GM21619 (cell line): ENCODE data around the gene MTMR1.

Experiments used
- ATAC-seq: cut with Tn5 transposase; IDR thresholded peaks from one replicate; pipeline ENCODE4 v1.9.1; 2021; ENCODE audit not compliant: unreplicated experiment

Gene MTMR1

DNA sequence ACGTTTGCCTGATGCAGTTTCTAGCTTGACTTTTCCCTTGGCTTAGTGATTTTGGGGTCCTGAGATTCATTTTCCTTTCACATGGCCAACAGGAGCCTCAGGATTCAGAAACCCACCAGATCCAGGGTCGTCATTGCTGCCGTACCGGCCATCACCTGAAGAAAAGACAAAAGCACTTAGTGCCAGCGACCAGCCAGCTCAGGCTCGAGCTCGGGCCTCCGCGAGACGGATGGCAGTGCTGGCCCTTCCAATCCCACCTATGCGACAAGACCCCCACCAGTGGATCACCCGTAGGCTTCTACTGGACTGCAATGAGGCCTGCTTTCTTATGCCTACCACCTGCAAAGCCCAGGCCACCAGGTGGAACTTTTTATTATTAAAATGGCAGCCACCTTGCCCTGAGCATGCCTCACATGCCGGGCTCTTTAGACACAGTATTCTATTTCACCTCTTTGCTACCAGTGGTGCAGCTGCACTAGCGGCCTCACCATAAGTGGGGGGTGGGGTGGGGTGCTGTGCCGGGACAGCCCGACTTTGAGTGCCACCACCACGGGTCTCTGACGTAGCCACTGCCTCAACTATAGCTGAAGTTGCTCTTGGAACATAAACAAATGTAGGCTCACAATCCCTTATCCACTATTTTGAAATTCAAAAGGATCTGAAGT is 84.3 kb downstream of the MTMR1 start:
- ATAC-seq: no peak

GRCh38 chrX:150779385-150779784 is 86.2 kb downstream of the MTMR1 start:
- ATAC-seq: no peak

GRCh38 chrX:150781677-150782076 is 88.5 kb downstream of the MTMR1 start:
- ATAC-seq: no peak

DNA sequence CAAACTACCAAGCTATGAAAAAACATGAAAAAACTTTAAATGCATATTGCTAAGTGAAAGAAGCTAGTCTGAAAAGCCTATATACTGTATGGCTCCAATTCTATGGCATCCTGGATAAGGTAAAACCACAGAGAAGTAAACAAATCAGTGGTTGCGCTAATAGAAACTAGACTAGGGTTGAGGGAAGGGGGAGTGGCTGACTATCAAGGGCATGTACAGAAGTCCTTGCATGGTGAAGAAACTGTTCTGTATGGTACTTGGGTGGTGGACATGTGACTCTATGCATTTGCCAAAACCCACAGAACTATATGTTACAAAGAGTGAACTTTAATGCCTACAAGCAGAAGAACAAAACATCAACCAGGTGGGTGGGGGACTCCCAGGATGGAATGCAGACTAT is 96.8 kb downstream of the MTMR1 start:
- ATAC-seq: no peak

DNA sequence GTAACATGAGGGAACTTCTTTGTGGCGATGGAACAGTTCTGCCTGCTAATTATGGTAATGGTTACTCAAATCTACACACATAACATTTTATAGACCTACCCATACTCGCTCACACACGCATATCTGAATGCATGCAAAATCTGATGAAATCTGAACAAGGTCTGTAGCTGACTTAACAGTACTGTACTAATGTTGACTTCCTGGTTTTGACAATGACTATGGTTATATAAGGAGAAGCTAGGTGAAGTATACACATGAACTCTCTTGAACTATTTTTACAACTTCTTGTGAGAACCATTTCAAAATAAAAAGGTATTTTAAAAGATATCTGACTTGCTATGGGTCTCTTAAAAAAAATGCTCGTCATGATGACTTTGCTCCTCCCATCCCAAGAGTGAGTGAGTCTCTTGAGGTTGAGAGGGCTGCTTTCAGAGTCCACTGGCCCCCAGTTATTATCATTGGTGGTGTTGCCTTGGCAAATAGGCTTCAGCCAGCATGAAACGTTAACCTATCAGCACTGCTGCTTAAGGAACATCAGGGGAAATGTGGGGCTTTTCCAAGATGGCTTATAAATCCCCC is 99.8 kb downstream of the MTMR1 start:
- no peak for ATAC-seq

- ATAC-seq: no peak
Observed at GRCh38 chrX:150805736-150806135, 112.5 kb downstream of the MTMR1 start.

DNA sequence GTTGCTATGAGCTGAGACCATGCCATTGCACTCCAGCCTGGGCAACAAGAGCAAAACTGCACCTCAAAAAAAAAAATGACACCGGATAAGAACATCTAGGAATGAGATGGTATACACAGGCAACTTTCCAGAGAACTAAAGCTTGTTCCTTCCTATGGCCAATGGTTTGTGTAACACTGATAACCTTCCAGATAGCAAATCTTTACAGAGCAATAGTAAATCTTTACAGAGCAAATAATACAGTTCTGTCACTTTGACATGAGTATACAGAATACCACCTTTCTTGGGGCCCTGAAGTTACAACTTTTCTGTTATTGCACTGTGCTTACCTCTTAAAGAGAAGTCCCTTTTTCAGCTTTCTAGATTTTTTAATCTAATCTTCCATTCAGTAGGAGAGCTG is 113.6 kb downstream of the MTMR1 start:
- no peak for ATAC-seq

DNA sequence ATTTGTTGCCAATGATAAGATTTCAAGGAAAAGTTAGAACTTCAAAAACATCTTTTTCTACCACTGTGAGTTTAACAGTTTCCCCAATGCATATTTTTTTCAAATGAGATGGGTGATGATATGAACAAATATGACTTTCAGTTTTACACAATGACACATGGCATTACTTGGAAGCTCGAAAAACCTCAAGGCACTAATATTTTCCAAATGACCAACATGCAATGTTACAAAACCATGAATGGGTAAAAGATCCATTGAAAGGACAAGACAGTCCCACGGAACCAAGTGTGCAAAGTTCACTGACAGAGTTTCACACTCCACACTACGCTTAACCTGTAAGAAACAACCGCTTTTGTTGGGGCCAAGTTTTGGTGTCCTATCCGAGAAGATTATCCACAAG is 120.7 kb downstream of the MTMR1 start:
- no peak for ATAC-seq
